Calu3 (cell line): ENCODE results near the gene RASSF4. TPM values are rescaled to one million over a fixed set of nuclear protein-coding genes. Genes with fewer than 3 reads are reported as not detected.

ENCODE experiments used
- BruUV-seq: library from RNA; stranded (reverse); fragments of 400-500 nt; replicated peaks from 2 replicates; lab custom pipeline; 2021; lab: Mats Ljungman, UMichigan
- CTCF ChIA-PET: fragments of 300-600 bp; sonication (Branson Sonifier 250); formaldehyde crosslinking; loops from one replicate; lab custom pipeline; 2022; ENCODE audit warnings: antibody characterized with exemption; lab: Charles Lee
- DNase-seq: peaks from one replicate; pipeline ENCODE4 v3.0.0; 2022
- H3K27ac Mint-ChIP-seq: one replicate; pipeline ENCODE4 v1.8.0; 2022; ENCODE audit warnings: mixed read lengths; ENCODE audit not compliant: unreplicated experiment
- H3K27me3 Mint-ChIP-seq: one replicate; pipeline ENCODE4 v1.8.0; 2022; ENCODE audit warnings: mixed read lengths; ENCODE audit not compliant: unreplicated experiment
- H3K36me3 Mint-ChIP-seq: one replicate; pipeline ENCODE4 v1.8.0; 2022; ENCODE audit warnings: mild to moderate bottlenecking, moderate library complexity, mixed read lengths; ENCODE audit not compliant: insufficient read depth, unreplicated experiment
- H3K4me1 Mint-ChIP-seq: one replicate; pipeline ENCODE4 v1.8.0; 2022; ENCODE audit warnings: mild to moderate bottlenecking, low read depth, mixed read lengths; ENCODE audit not compliant: unreplicated experiment
- H3K4me3 Mint-ChIP-seq: one replicate; pipeline ENCODE4 v1.8.0; 2022; ENCODE audit warnings: mild to moderate bottlenecking, low read depth, moderate library complexity, mixed read lengths; ENCODE audit not compliant: unreplicated experiment
- H3K9me3 Mint-ChIP-seq: one replicate; pipeline ENCODE4 v1.8.0; 2022; ENCODE audit warnings: low read depth, mixed read lengths; ENCODE audit not compliant: unreplicated experiment
- intact Hi-C: fragments of 100-400 bp; cut with micrococcal nuclease; formaldehyde crosslinking; loops from one replicate; pipeline ENCODE4 v1.10.0; 2022; ENCODE audit not compliant: unreplicated experiment
- total RNA-seq: library from RNA; stranded (reverse); gene quantifications from 2 replicates; pipeline ENCODE4 v1.2.3, GENCODE V29; 2022
- TF ChIP-seq, protein P1 (sequence below): fragments of 200-600 bp; IDR thresholded peaks from one replicate; pipeline ENCODE4 v1.8.0; 2022; ENCODE audit warnings: antibody characterized with exemption; ENCODE audit not compliant: unreplicated experiment

RASSF4 gene
- total RNA-seq, 1 experiment from 2014 or later = 2.2 TPM

DNA sequence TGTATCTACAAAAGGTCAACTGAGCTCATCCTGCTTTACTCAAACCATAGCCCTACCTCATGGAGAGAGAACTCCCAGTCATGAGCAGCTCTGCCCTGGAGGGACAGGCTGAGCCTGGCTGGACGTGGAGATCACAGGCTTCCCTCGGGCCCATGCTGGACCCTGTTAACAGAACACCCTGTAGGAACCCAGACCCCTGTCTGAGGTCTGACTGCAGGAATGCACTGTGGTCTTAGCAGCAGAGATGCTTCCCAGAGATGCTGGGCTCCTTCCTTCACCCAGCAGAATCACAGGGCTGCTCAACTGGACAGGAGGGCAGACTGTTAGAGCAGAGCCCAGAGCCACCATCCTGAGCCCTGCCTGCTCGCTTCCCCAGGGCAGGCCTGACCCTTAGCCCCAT lies 47.7 kb upstream of the RASSF4 start:
- Mint-ChIP-seq H3K9me3 (no peaks in the 10 kb centered on the region), H3K36me3 (no peaks in the 10 kb centered on the region), H3K27me3 (peaks cover 23% of the 10 kb centered on the region), H3K4me1 (peaks cover 14% of the 10 kb centered on the region), H3K27ac (no peak overlapping the region), H3K4me3 (no peak overlapping the region)
- CTCF ChIA-PET = interaction anchor here (0.7 to 2.2 kb wide), 3 partner anchors 9 to 69 kb away, joined by 3 to 5 read pairs (median 3); no protein-coding TSS in a partner anchor
- DNase-seq = no peak
- no TSS peak for BruUV-seq
- intact Hi-C loops = loop anchor here (5.0 kb wide), 1 partner anchor 45 kb away; no protein-coding TSS in a partner anchor
- TF ChIP-seq, protein P1, sequence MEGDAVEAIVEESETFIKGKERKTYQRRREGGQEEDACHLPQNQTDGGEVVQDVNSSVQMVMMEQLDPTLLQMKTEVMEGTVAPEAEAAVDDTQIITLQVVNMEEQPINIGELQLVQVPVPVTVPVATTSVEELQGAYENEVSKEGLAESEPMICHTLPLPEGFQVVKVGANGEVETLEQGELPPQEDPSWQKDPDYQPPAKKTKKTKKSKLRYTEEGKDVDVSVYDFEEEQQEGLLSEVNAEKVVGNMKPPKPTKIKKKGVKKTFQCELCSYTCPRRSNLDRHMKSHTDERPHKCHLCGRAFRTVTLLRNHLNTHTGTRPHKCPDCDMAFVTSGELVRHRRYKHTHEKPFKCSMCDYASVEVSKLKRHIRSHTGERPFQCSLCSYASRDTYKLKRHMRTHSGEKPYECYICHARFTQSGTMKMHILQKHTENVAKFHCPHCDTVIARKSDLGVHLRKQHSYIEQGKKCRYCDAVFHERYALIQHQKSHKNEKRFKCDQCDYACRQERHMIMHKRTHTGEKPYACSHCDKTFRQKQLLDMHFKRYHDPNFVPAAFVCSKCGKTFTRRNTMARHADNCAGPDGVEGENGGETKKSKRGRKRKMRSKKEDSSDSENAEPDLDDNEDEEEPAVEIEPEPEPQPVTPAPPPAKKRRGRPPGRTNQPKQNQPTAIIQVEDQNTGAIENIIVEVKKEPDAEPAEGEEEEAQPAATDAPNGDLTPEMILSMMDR = no peak

DNA sequence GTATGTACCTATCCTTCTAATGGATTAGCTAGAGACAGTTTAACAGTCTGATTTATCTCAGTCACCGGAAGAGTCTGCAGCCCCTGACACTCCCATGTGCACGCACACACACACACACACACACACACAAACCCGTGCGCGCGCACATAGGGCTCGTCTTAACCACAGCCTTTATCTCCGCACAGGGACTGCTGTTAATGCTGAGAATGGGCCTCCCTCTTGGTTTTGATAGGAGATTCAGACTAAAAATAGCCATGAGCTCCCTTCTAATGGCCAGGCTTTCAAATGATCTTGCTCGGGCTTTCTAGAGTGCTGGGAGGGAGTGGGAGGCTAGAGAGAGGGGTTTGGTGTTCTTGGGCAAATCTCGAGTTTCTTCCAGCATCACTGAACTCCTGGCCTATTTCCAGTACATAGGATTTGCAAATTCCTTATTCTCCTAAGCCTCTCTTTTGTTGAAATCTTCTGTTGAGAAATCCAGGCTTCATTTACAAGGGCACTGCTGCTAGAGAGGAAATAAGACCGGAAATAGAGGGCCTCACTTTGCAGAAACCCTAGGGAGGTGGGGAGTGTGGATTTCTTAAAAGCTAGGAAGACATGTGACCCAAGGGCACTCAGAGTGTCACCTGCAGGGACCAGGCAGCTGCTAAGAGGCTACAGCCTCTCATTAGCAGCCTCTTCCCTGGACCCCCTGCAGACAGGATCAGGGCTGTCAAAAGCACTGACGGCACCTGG lies 46.1 kb upstream of the RASSF4 start:
- H3K4me1 Mint-ChIP-seq = peaks cover 14% of the 10 kb centered on the region
- TF ChIP-seq, protein P1 = no peak
- H3K27ac Mint-ChIP-seq = no peak overlapping the region
- H3K4me3 Mint-ChIP-seq = no peak overlapping the region
- no peaks in the 10 kb centered on the region for H3K9me3 Mint-ChIP-seq
- DNase-seq = no peak
- no TSS peak for BruUV-seq
- intact Hi-C loops = loop anchor here (5.0 kb wide), 1 partner anchor 46 kb away; no protein-coding TSS in a partner anchor
- CTCF ChIA-PET = no interaction called here
- peaks cover 37% of the 10 kb centered on the region for H3K27me3 Mint-ChIP-seq
- no peaks in the 10 kb centered on the region for H3K36me3 Mint-ChIP-seq

DNA sequence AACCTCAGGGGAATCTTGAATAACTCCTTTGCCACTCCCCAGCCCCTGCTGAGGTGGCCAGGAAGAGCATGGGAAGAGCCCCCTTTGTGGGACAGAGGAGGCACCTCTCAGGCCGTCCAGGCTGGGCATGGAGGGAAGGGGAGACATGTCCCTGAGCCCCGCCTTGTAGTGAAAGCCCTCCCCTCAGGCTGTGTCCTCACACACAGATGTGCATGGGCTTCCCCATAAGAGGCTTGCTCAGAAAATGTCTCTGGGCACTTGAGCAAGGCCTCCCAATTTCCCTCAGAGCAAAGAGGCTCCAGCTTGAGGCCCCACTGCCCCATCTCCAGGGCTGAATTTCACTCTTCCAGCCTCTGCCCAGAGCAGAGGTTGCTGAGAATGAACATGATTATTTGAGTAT lies 44.7 kb upstream of the RASSF4 start:
- Mint-ChIP-seq H3K4me3 (no peak overlapping the region), H3K36me3 (no peaks in the 10 kb centered on the region), H3K9me3 (no peaks in the 10 kb centered on the region), H3K27ac (no peak overlapping the region), H3K4me1 (peaks cover 14% of the 10 kb centered on the region), H3K27me3 (peaks cover 45% of the 10 kb centered on the region)
- no peak for DNase-seq
- TF ChIP-seq, protein P1 = no peak
- intact Hi-C loops = loop anchor here (5.0 kb wide), 1 partner anchor 48 kb away; no protein-coding TSS in a partner anchor
- CTCF ChIA-PET = no interaction called here
- no TSS peak for BruUV-seq

DNA sequence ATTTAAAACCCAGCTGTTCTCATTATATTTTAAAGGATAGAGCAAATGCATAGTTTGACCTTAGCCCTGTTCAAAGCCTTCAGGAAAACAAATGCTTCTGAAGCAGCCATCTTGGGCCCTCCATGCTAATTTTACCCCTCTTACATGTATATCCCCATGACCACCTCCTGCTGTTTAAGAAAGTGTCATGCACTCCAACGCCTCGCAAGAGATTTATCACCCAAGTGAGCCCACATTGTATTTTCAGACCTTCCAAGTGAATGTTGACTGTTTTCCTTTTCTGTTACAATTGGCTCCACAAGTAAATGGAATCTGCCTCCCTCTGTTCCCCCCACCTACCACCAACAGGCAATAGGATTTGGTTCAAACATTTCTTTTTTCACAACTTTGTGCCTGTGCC lies 43.2 kb upstream of the RASSF4 start:
- no peak overlapping the region for H3K27ac Mint-ChIP-seq
- TF ChIP-seq, protein P1 = no peak
- BruUV-seq = no TSS peak
- no peaks in the 10 kb centered on the region for H3K9me3 Mint-ChIP-seq
- H3K4me3 Mint-ChIP-seq = no peak overlapping the region
- H3K36me3 Mint-ChIP-seq = no peaks in the 10 kb centered on the region
- intact Hi-C loops = no loop called here
- CTCF ChIA-PET = no interaction called here
- no peak for DNase-seq
- H3K27me3 Mint-ChIP-seq = peaks cover 61% of the 10 kb centered on the region
- peaks cover 5% of the 10 kb centered on the region for H3K4me1 Mint-ChIP-seq
